ENCODE data around the gene OR4C11. TPM values are rescaled to one million over a fixed set of nuclear protein-coding genes. Genes with fewer than 3 reads are reported as not detected.

OR4C11 gene, protein sequence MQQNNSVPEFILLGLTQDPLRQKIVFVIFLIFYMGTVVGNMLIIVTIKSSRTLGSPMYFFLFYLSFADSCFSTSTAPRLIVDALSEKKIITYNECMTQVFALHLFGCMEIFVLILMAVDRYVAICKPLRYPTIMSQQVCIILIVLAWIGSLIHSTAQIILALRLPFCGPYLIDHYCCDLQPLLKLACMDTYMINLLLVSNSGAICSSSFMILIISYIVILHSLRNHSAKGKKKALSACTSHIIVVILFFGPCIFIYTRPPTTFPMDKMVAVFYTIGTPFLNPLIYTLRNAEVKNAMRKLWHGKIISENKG
- total RNA-seq (not detected), polyA plus RNA-seq (ENCODE audit: insufficient read length in 6 of 6) (not detected)
- long read RNA-seq, donor 1, result 0 reads
- long read RNA-seq, donor 2, result 0 reads
- long read RNA-seq, donor 3, result 0 reads
- long read RNA-seq, donor 4, result 0 reads
- long read RNA-seq, donor 5, result 0 reads
- long read RNA-seq, donor 6, result 0 reads
- long read RNA-seq, donor 7, result 0 reads
- long read RNA-seq, donor 8, result 0 reads
- long read RNA-seq, donor 9, result 0 reads
- long read RNA-seq, donor 10, result 0 reads
- long read RNA-seq, donor 11, result 0 reads
- long read RNA-seq, donor 12, result 0 reads

DNA sequence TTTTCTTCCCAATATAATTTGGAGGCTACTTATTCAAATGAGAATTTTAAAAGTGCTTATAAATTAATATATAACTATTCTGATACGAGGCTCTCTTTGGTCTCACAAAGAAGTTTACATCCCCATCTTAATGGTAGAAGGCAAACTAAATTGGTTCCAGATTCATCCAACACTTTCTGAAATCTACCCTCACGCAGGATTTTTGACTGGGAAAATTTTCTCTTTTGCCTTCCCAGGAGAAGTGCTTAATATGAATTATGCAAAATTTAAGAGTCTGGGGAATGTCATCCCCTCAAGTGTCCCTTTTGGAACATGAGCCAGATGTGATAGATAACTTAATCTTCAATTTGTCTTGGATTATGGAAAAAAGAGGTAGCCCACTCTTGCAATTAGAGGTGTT lies at the start of gene OR4C11:
Gene OR4C11 (minus strand): TSS at position 101 of the 400 bp plus-strand sequence. CDS start 3,272 bp downstream, outside the sequence.
- Histone ChIP-seq H3K4me1 (no peaks in the 10 kb centered on the region), H3K27me3 (no peaks in the 10 kb centered on the region), H3K36me3 (no peaks in the 10 kb centered on the region), H3K27ac (no peak within 1 kb of the TSS), H3K9me3 (peaks cover 0 to 15% of the 10 kb centered on the region in 2 donors), H3K4me3 (no peak within 1 kb of the TSS)
- no peak for TF ChIP-seq CTCF (IDR thresholded peaks at IDR 0.05)
- no peak for ATAC-seq
- no peak for DNase-seq
- intact Hi-C loops (cut with DNase I), result no loop called here

- Histone ChIP-seq H3K36me3 (no peaks in the 10 kb centered on the region), H3K27ac (no peak overlapping the region), H3K4me3 (no peak overlapping the region), H3K4me1 (no peaks in the 10 kb centered on the region), H3K27me3 (no peaks in the 10 kb centered on the region), H3K9me3 (no peaks in the 10 kb centered on the region)
- ATAC-seq (no peak), DNase-seq (no peak)
- TF ChIP-seq CTCF (IDR thresholded peaks at IDR 0.05), result no peak
- intact Hi-C loops (cut with DNase I), result no loop called here
Observed at GRCh38 chr11:55655096-55655495, 47.7 kb upstream of the OR4C11 start.

DNA sequence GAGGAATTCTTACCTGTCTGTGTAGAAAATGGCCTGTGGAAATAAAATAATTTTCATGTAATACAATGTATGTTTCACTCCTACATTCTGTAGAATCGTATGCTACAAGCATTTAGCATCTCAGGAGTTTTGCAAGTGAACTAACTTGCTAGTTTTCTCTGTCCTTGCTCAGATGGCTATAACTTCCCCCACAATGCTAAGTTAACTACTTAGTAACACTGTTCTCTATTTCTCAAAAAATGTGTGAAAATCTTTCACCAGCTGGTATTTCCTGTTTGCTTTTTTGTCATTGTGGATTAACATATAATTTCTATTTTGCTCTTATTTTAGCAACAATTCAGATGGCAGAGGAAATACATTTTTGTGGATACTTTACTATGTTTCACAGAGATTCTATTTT lies 45.1 kb upstream of the OR4C11 start:
- Histone ChIP-seq H3K27ac (no peak overlapping the region), H3K4me3 (no peak overlapping the region), H3K4me1 (no peaks in the 10 kb centered on the region), H3K36me3 (no peaks in the 10 kb centered on the region), H3K9me3 (no peaks in the 10 kb centered on the region), H3K27me3 (no peaks in the 10 kb centered on the region)
- intact Hi-C loops (cut with DNase I), result no loop called here
- no peak for DNase-seq
- no peak for TF ChIP-seq CTCF (IDR thresholded peaks at IDR 0.05)
- no peak for ATAC-seq

DNA sequence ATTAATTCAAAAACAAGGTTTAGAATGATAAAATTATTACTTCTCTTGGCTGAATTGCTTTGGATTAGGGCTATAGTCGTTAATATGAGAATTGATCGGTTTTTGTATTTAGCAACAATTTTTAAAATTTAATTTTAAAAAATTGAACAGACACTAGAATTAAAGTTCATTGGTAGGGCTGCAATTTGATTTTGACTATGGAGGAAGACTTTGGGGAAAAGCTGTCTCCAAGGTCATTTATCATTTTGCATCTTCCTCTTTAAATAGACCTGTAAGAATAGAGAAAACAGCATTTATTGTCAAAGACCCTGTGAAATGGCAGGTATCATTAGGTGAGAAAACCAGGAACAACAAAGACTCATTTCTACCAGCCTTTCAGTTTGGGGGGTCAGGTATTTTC lies 40.6 kb upstream of the OR4C11 start, which contains the start of gene OR4S2:
Gene OR4S2 (plus strand): TSS at position 301 of the 400 bp plus-strand sequence. CDS start 2,577 bp downstream, outside the sequence.
- Histone ChIP-seq H3K27ac (no peak within 1 kb of the TSS), H3K27me3 (no peaks in the 10 kb centered on the region), H3K36me3 (no peaks in the 10 kb centered on the region), H3K9me3 (peaks cover 0 to 2% of the 10 kb centered on the region in 2 donors), H3K4me1 (no peaks in the 10 kb centered on the region), H3K4me3 (no peak within 1 kb of the TSS)
- intact Hi-C loops (cut with DNase I), result no loop called here
- no peak for TF ChIP-seq CTCF (IDR thresholded peaks at IDR 0.05)
- ATAC-seq (no peak), DNase-seq (no peak)

GRCh38 chr11:55634813-55635212 lies 27.4 kb upstream of the OR4C11 start, which contains the start of gene OR4P4:
Gene OR4P4, plus strand, starts transcription at chr11:55635113.
- Histone ChIP-seq H3K4me1 (no peaks in the 10 kb centered on the region), H3K27ac (no peak within 1 kb of the TSS), H3K36me3 (no peaks in the 10 kb centered on the region), H3K9me3 (peaks cover 0 to 19% of the 10 kb centered on the region in 2 donors), H3K27me3 (no peaks in the 10 kb centered on the region), H3K4me3 (no peak within 1 kb of the TSS)
- no peak for TF ChIP-seq CTCF (IDR thresholded peaks at IDR 0.05)
- DNase-seq (no peak), ATAC-seq (no peak)
- intact Hi-C loops (cut with DNase I), result no loop called here
